Neural cell (in vitro differentiated cells): ENCODE data around the gene LCNL1. TPM values are rescaled to one million over a fixed set of nuclear protein-coding genes. Genes with fewer than 3 reads are reported as not detected.

Experiments
- H2AFZ ChIP-seq: fragments of 200-600, 300-800 bp; sonication (generic), shearing (Covaris generic); 2 replicates; pipeline ENCODE4 v1.6.0; 2014; ENCODE audit warnings: low read depth, mild to moderate bottlenecking, antibody characterized with exemption, low read length, moderate library complexity
- H3F3A ChIP-seq: fragments of 200-600 bp; shearing (Covaris generic); 2 replicates; pipeline ENCODE4 v1.6.1; 2016; ENCODE audit warnings: mild to moderate bottlenecking, moderate library complexity, mixed read lengths, antibody characterized with exemption, low read length; ENCODE audit not compliant: insufficient read depth, poor library complexity, severe bottlenecking
- H3K27ac ChIP-seq: fragments of 200-600, 300-800 bp; sonication (generic), shearing (Covaris generic); 2 replicates; pipeline ENCODE4 v1.5.1; 2014; ENCODE audit warnings: mild to moderate bottlenecking, low read length, moderate library complexity
- H3K27me3 ChIP-seq: fragments of 300-800, 200-600 bp; sonication (generic), shearing (Covaris generic); 2 replicates; pipeline ENCODE4 v1.6.0; 2014; ENCODE audit warnings: mild to moderate bottlenecking, low read depth, low read length, moderate library complexity; ENCODE audit not compliant: insufficient read depth
- H3K36me3 ChIP-seq: fragments of 300-800, 200-600 bp; sonication (generic), shearing (Covaris generic); 2 replicates; pipeline ENCODE4 v1.5.1; 2014; ENCODE audit warnings: mild to moderate bottlenecking, antibody characterized with exemption, low read length, moderate library complexity; ENCODE audit not compliant: insufficient read depth
- H3K4me2 ChIP-seq: fragments of 300-800, 200-600 bp; sonication (generic), shearing (Covaris generic); 2 replicates; pipeline ENCODE4 v1.6.0; 2014; ENCODE audit warnings: mild to moderate bottlenecking, low read length
- H3K4me3 ChIP-seq: fragments of 300-800, 200-600 bp; sonication (generic), shearing (Covaris generic); 2 replicates; pipeline ENCODE4 v1.5.1; 2014; ENCODE audit warnings: mild to moderate bottlenecking, low read length, moderate library complexity
- H3K79me2 ChIP-seq: fragments of 200-600 bp; shearing (Covaris generic); replicated peaks from 2 replicates; pipeline ENCODE4 v1.6.0; 2014; ENCODE audit warnings: mild to moderate bottlenecking, low read length, moderate library complexity; ENCODE audit not compliant: insufficient read depth
- H3K9ac ChIP-seq: fragments of 300-800, 200-600 bp; sonication (generic), shearing (Covaris generic); 2 replicates; pipeline ENCODE4 v1.6.1; 2016; ENCODE audit warnings: mild to moderate bottlenecking, low read length, mixed read lengths
- H3K9me2 ChIP-seq: fragments of 200-600 bp; shearing (Covaris generic); 2 replicates; pipeline ENCODE4 v1.6.1; 2016; ENCODE audit warnings: mild to moderate bottlenecking, low read length, mixed read lengths; ENCODE audit not compliant: insufficient read depth
- H3K9me3 ChIP-seq: fragments of 200-600, 300-800 bp; sonication (generic), shearing (Covaris generic); 2 replicates; pipeline ENCODE4 v1.6.1; 2016; ENCODE audit warnings: mild to moderate bottlenecking, mixed run types, low read length, moderate library complexity, mixed read lengths
- H4K20me1 ChIP-seq: fragments of 200-600 bp; shearing (Covaris generic); 2 replicates; pipeline ENCODE4 v1.6.1; 2016; ENCODE audit warnings: mild to moderate bottlenecking, mixed run types; ENCODE audit not compliant: insufficient read depth
- EP300 ChIP-seq: fragments of 450-650 bp; conservative IDR thresholded peaks from 2 replicates; pipeline ENCODE4 v1.6.1; 2014; ENCODE audit warnings: antibody characterized with exemption, mild to moderate bottlenecking, moderate library complexity; ENCODE audit not compliant: poor library complexity, severe bottlenecking
- EZH2 ChIP-seq: fragments of 200-600, 300-800 bp; shearing (Covaris generic), sonication (generic); IDR thresholded peaks from 2 replicates; pipeline ENCODE4 v1.6.1; 2014; ENCODE audit warnings: antibody characterized with exemption, low read length, borderline replicate concordance, mild to moderate bottlenecking; ENCODE audit not compliant: insufficient read depth, poor library complexity, severe bottlenecking
- MXI1 ChIP-seq: fragments of 450-650 bp; conservative IDR thresholded peaks from 2 replicates; pipeline ENCODE4 v1.6.1; 2014; ENCODE audit warnings: antibody characterized with exemption, mild to moderate bottlenecking; ENCODE audit not compliant: poor library complexity, severe bottlenecking
- POLR2AphosphoS5 ChIP-seq: IDR thresholded peaks from 2 replicates; pipeline ENCODE4 v1.6.1; 2012
- RAD21 ChIP-seq: fragments of 450-650 bp; conservative IDR thresholded peaks from 2 replicates; pipeline ENCODE4 v1.6.1; 2014; ENCODE audit warnings: antibody characterized with exemption, mild to moderate bottlenecking, moderate library complexity
- SMC3 ChIP-seq: fragments of 450-650 bp; conservative IDR thresholded peaks from 2 replicates; pipeline ENCODE4 v1.6.1; 2014; ENCODE audit warnings: antibody characterized with exemption, mild to moderate bottlenecking, moderate library complexity; ENCODE audit not compliant: poor library complexity
- TAF1 ChIP-seq: IDR thresholded peaks from 2 replicates; pipeline ENCODE4 v1.6.1; 2012; ENCODE audit warnings: low read depth
- polyA plus RNA-seq: library from polyadenylated mRNA; depleted of rRNA; stranded (reverse); fragments of >200 nt; gene quantifications from 2 replicates; pipeline ENCODE4 v1.2.3, GENCODE V29; 2014
- TF ChIP-seq, protein P1 (sequence below): fragments of 450-650 bp; IDR thresholded peaks from 2 replicates; pipeline ENCODE4 v1.5.1; 2014; ENCODE audit warnings: antibody characterized with exemption, mild to moderate bottlenecking, moderate library complexity; ENCODE audit not compliant: poor library complexity, severe bottlenecking
- TF ChIP-seq, protein P2 (sequence below): IDR thresholded peaks from 2 replicates; pipeline ENCODE4 v1.6.1; 2012; ENCODE audit warnings: borderline replicate concordance

LCNL1 gene
- polyA plus RNA-seq, 1 donor from 2014 or later, result not detected

DNA sequence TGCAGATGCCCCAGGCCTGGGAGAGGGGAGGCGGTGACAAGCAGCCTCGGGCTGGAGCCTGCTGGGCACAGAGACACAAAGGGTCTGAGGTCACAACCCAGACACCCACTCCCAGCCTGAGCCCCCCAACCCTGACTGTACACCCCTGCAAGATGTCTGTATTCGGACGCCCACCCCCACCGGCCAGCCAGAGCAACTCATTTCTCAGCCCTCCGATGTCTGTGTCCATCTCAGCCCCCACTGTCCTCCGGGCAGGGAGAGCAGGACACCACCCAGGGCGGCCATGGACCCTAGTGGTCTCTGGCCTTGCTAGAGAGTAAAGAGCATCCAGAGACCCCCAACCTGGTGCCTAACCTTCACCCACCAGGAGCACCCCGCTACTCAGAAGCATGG is 26.9 kb upstream of the LCNL1 start:
- H3F3A ChIP-seq, result no peaks in the 10 kb centered on the region
- H3K4me2 ChIP-seq, result no peak overlapping the region
- H3K27me3 ChIP-seq, result no peaks in the 10 kb centered on the region
- H3K9me2 ChIP-seq, result no peaks in the 10 kb centered on the region
- no peak overlapping the region for H3K27ac ChIP-seq
- no peaks in the 10 kb centered on the region for H3K79me2 ChIP-seq
- no peaks in the 10 kb centered on the region for H3K36me3 ChIP-seq
- TF ChIP-seq EP300, result no peak
- TF ChIP-seq RAD21, result no peak
- TF ChIP-seq, protein P1, sequence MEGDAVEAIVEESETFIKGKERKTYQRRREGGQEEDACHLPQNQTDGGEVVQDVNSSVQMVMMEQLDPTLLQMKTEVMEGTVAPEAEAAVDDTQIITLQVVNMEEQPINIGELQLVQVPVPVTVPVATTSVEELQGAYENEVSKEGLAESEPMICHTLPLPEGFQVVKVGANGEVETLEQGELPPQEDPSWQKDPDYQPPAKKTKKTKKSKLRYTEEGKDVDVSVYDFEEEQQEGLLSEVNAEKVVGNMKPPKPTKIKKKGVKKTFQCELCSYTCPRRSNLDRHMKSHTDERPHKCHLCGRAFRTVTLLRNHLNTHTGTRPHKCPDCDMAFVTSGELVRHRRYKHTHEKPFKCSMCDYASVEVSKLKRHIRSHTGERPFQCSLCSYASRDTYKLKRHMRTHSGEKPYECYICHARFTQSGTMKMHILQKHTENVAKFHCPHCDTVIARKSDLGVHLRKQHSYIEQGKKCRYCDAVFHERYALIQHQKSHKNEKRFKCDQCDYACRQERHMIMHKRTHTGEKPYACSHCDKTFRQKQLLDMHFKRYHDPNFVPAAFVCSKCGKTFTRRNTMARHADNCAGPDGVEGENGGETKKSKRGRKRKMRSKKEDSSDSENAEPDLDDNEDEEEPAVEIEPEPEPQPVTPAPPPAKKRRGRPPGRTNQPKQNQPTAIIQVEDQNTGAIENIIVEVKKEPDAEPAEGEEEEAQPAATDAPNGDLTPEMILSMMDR, result no peak
- no peak for TF ChIP-seq POLR2AphosphoS5
- no peak for TF ChIP-seq SMC3
- TF ChIP-seq TAF1, result no peak
- no peak for TF ChIP-seq MXI1
- TF ChIP-seq, protein P2, sequence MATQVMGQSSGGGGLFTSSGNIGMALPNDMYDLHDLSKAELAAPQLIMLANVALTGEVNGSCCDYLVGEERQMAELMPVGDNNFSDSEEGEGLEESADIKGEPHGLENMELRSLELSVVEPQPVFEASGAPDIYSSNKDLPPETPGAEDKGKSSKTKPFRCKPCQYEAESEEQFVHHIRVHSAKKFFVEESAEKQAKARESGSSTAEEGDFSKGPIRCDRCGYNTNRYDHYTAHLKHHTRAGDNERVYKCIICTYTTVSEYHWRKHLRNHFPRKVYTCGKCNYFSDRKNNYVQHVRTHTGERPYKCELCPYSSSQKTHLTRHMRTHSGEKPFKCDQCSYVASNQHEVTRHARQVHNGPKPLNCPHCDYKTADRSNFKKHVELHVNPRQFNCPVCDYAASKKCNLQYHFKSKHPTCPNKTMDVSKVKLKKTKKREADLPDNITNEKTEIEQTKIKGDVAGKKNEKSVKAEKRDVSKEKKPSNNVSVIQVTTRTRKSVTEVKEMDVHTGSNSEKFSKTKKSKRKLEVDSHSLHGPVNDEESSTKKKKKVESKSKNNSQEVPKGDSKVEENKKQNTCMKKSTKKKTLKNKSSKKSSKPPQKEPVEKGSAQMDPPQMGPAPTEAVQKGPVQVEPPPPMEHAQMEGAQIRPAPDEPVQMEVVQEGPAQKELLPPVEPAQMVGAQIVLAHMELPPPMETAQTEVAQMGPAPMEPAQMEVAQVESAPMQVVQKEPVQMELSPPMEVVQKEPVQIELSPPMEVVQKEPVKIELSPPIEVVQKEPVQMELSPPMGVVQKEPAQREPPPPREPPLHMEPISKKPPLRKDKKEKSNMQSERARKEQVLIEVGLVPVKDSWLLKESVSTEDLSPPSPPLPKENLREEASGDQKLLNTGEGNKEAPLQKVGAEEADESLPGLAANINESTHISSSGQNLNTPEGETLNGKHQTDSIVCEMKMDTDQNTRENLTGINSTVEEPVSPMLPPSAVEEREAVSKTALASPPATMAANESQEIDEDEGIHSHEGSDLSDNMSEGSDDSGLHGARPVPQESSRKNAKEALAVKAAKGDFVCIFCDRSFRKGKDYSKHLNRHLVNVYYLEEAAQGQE, result no peak
- TF ChIP-seq EZH2, result no peak
- no peak overlapping the region for H3K9ac ChIP-seq
- no peaks in the 10 kb centered on the region for H4K20me1 ChIP-seq
- H3K4me3 ChIP-seq, result no peak overlapping the region
- no peaks in the 10 kb centered on the region for H3K9me3 ChIP-seq
- no peak overlapping the region for H2AFZ ChIP-seq

DNA sequence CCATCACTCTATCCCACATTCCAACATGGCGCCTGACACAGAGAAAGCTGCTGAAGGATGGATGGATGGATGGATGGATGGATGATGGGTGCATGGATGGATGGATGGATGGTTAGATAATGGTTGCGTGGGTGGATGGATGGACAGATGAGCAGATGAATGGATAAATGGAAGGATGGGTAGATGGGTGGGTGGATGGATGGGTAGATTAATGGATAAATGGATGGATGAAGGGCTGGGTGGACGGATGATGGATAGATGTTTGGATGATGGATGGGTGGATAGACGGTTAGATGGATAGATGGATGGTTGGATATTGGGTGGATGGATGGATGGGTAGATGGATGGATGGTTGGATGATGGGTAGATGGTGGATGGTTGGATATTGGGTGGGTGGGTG is 26.2 kb upstream of the LCNL1 start:
- no peak overlapping the region for H3K27ac ChIP-seq
- no peak overlapping the region for H2AFZ ChIP-seq
- no peak overlapping the region for H3K4me2 ChIP-seq

More for the DNA sequence above, 26.2 kb upstream of the LCNL1 start:
- Histone ChIP-seq H3K9me2 (no peaks in the 10 kb centered on the region), H3K79me2 (no peaks in the 10 kb centered on the region), H3K4me3 (no peak overlapping the region), H4K20me1 (no peaks in the 10 kb centered on the region), H3K9ac (no peak overlapping the region), H3K36me3 (no peaks in the 10 kb centered on the region), H3F3A (no peaks in the 10 kb centered on the region), H3K9me3 (no peaks in the 10 kb centered on the region), H3K27me3 (no peaks in the 10 kb centered on the region)
- TF ChIP-seq EP300, result no peak
- TF ChIP-seq POLR2AphosphoS5, result no peak
- TF ChIP-seq, protein P2, result no peak
- TF ChIP-seq SMC3, result no peak
- no peak for TF ChIP-seq MXI1
- TF ChIP-seq RAD21, result no peak
- no peak for TF ChIP-seq TAF1
- TF ChIP-seq EZH2, result no peak
- TF ChIP-seq, protein P1, result no peak
